ENCODE data around the gene MYADML2. TPM values are rescaled to one million over a fixed set of nuclear protein-coding genes. Genes with fewer than 3 reads are reported as not detected.

Gene MYADML2
- total and polyA plus RNA-seq, 9 donors, result 11.3 to 24.1 (median 21.5) TPM

- Histone ChIP-seq H3K4me3 (ENCODE audit: low read length) (no peak overlapping the region), H3K36me3 (ENCODE audit: control insufficient read depth, insufficient read depth, low read length) (peaks cover 73% of the 10 kb centered on the region), H3K27me3 (ENCODE audit: control insufficient read depth, insufficient read depth, low read length) (no peaks in the 10 kb centered on the region), H3K4me1 (ENCODE audit: control insufficient read depth, insufficient read depth, low read length) (peaks cover 18% of the 10 kb centered on the region), H3K27ac (ENCODE audit: low read length) (no peak overlapping the region), H3K9me3 (replicated peaks; ENCODE audit: control insufficient read depth, low read depth, low read length) (no peaks in the 10 kb centered on the region)
- DNase-seq, result no peak
- 88% methylated on average over 10 of the region's 21 CpGs for WGBS (ENCODE audit: insufficient coverage)
These were observed 30.6 kb downstream of the MYADML2 start for GRCh38 chr17:81916234-81917001.

- peaks cover 63% of the 10 kb centered on the region for H3K36me3 ChIP-seq (ENCODE audit: control insufficient read depth, insufficient read depth, low read length)
- H3K9me3 ChIP-seq (replicated peaks; ENCODE audit: control insufficient read depth, low read depth, low read length), result no peaks in the 10 kb centered on the region
- no peaks in the 10 kb centered on the region for H3K27me3 ChIP-seq (ENCODE audit: control insufficient read depth, insufficient read depth, low read length)
- H3K27ac ChIP-seq (ENCODE audit: low read length), result no peak overlapping the region
- WGBS (ENCODE audit: insufficient coverage), result 96% methylated on average over 9 of the region's 12 CpGs
- H3K4me3 ChIP-seq (ENCODE audit: low read length), result no peak overlapping the region
- peaks cover 23% of the 10 kb centered on the region for H3K4me1 ChIP-seq (ENCODE audit: control insufficient read depth, insufficient read depth, low read length)
- DNase-seq, result no peak
These were observed 31.7 kb downstream of the MYADML2 start for GRCh38 chr17:81915331-81915730.

GRCh38 chr17:81914103-81914850, 32.8 kb downstream of the MYADML2 start:
- Histone ChIP-seq H3K27me3 (ENCODE audit: control insufficient read depth, insufficient read depth, low read length) (no peaks in the 10 kb centered on the region), H3K9me3 (replicated peaks; ENCODE audit: control insufficient read depth, low read depth, low read length) (no peaks in the 10 kb centered on the region), H3K4me3 (ENCODE audit: low read length) (no peak overlapping the region), H3K4me1 (ENCODE audit: control insufficient read depth, insufficient read depth, low read length) (peaks cover 27% of the 10 kb centered on the region), H3K36me3 (ENCODE audit: control insufficient read depth, insufficient read depth, low read length) (peaks cover 53% of the 10 kb centered on the region), H3K27ac (ENCODE audit: low read length) (no peak overlapping the region)
- WGBS (ENCODE audit: insufficient coverage), result 96% methylated on average over 27 of the region's 36 CpGs
- DNase-seq, result no peak

GRCh38 chr17:81913394-81914102, 33.5 kb downstream of the MYADML2 start:
- Histone ChIP-seq H3K27ac (ENCODE audit: low read length) (no peak overlapping the region), H3K27me3 (ENCODE audit: control insufficient read depth, insufficient read depth, low read length) (no peaks in the 10 kb centered on the region), H3K4me1 (ENCODE audit: control insufficient read depth, insufficient read depth, low read length) (peaks cover 27% of the 10 kb centered on the region), H3K9me3 (replicated peaks; ENCODE audit: control insufficient read depth, low read depth, low read length) (no peaks in the 10 kb centered on the region), H3K36me3 (ENCODE audit: control insufficient read depth, insufficient read depth, low read length) (peaks cover 50% of the 10 kb centered on the region), H3K4me3 (ENCODE audit: low read length) (no peak overlapping the region)
- 92% methylated on average over 26 of the region's 31 CpGs for WGBS (ENCODE audit: insufficient coverage)
- no peak for DNase-seq

GRCh38 chr17:81912441-81913309, 34.4 kb downstream of the MYADML2 start:
- peaks cover 23% of the 10 kb centered on the region for H3K4me1 ChIP-seq (ENCODE audit: control insufficient read depth, insufficient read depth, low read length)
- peaks cover 57% of the 10 kb centered on the region for H3K36me3 ChIP-seq (ENCODE audit: control insufficient read depth, insufficient read depth, low read length)
- H3K27ac ChIP-seq (ENCODE audit: low read length), result no peak overlapping the region
- no peak overlapping the region for H3K4me3 ChIP-seq (ENCODE audit: low read length)
- 91% methylated on average over 24 of the region's 32 CpGs for WGBS (ENCODE audit: insufficient coverage)
- H3K27me3 ChIP-seq (ENCODE audit: control insufficient read depth, insufficient read depth, low read length), result no peaks in the 10 kb centered on the region
- DNase-seq, result no peak
- no peaks in the 10 kb centered on the region for H3K9me3 ChIP-seq (replicated peaks; ENCODE audit: control insufficient read depth, low read depth, low read length)

- H3K27ac ChIP-seq (ENCODE audit: low read length), result no peak overlapping the region
- H3K4me3 ChIP-seq (ENCODE audit: low read length), result peak overlapping the region; percentile 5
- peaks cover 62% of the 10 kb centered on the region for H3K36me3 ChIP-seq (ENCODE audit: control insufficient read depth, insufficient read depth, low read length)
- no peaks in the 10 kb centered on the region for H3K27me3 ChIP-seq (ENCODE audit: control insufficient read depth, insufficient read depth, low read length)
- WGBS (ENCODE audit: insufficient coverage), result 88% methylated on average over 16 of the region's 19 CpGs
- no peak for DNase-seq
- H3K9me3 ChIP-seq (replicated peaks; ENCODE audit: control insufficient read depth, low read depth, low read length), result no peaks in the 10 kb centered on the region
- peaks cover 17% of the 10 kb centered on the region for H3K4me1 ChIP-seq (ENCODE audit: control insufficient read depth, insufficient read depth, low read length)
These were observed 35.1 kb downstream of the MYADML2 start for GRCh38 chr17:81911969-81912368.

GRCh38 chr17:81911277-81911961, 35.6 kb downstream of the MYADML2 start, which contains the start of gene PCYT2:
Gene PCYT2, minus strand, starts transcription at chr17:81911399. Its CDS starts 44 bp downstream, at chr17:81911355.
- no peaks in the 10 kb centered on the region for H3K9me3 ChIP-seq (replicated peaks; ENCODE audit: control insufficient read depth, low read depth, low read length)
- peaks cover 64% of the 10 kb centered on the region for H3K36me3 ChIP-seq (ENCODE audit: control insufficient read depth, insufficient read depth, low read length)
- no peak within 1 kb of the TSS for H3K27ac ChIP-seq (ENCODE audit: low read length)
- peak; percentile 93 for DNase-seq
- H3K4me3 ChIP-seq (ENCODE audit: low read length), result peak within 1 kb of the TSS; percentile 63
- no peaks in the 10 kb centered on the region for H3K27me3 ChIP-seq (ENCODE audit: control insufficient read depth, insufficient read depth, low read length)
- H3K4me1 ChIP-seq (ENCODE audit: control insufficient read depth, insufficient read depth, low read length), result peaks cover 13% of the 10 kb centered on the region
- WGBS (ENCODE audit: insufficient coverage), result 4% methylated on average over 51 of the region's 84 CpGs

GRCh38 chr17:81910840-81911276, 36.2 kb downstream of the MYADML2 start:
- no peaks in the 10 kb centered on the region for H3K27me3 ChIP-seq (ENCODE audit: control insufficient read depth, insufficient read depth, low read length)
- no peak for DNase-seq
- no peaks in the 10 kb centered on the region for H3K9me3 ChIP-seq (replicated peaks; ENCODE audit: control insufficient read depth, low read depth, low read length)
- under 1% methylated on average over 55 of the region's 55 CpGs for WGBS (ENCODE audit: insufficient coverage)
- H3K27ac ChIP-seq (ENCODE audit: low read length), result no peak overlapping the region
- peak overlapping the region; percentile 63 for H3K4me3 ChIP-seq (ENCODE audit: low read length)
- peaks cover 66% of the 10 kb centered on the region for H3K36me3 ChIP-seq (ENCODE audit: control insufficient read depth, insufficient read depth, low read length)
- H3K4me1 ChIP-seq (ENCODE audit: control insufficient read depth, insufficient read depth, low read length), result peaks cover 13% of the 10 kb centered on the region

Measured in muscle of leg (tissue), 11 donors.